ENCODE measurements around the gene DMRTB1.

The DMRTB1 gene

GRCh38 chr1:53511323-53511932 is 52.2 kb downstream of the DMRTB1 start:
- DNase-seq = no peak

- no peak for DNase-seq
These were observed 53.0 kb downstream of the DMRTB1 start for GRCh38 chr1:53511933-53512806.

- no peak for DNase-seq
These were observed 53.9 kb downstream of the DMRTB1 start for GRCh38 chr1:53512807-53513755.

GRCh38 chr1:53513846-53514245 is 54.6 kb downstream of the DMRTB1 start:
- DNase-seq = no peak

GRCh38 chr1:53514436-53514835 is 55.2 kb downstream of the DMRTB1 start:
- DNase-seq = no peak

GRCh38 chr1:53516181-53516580 is 57.0 kb downstream of the DMRTB1 start:
- no peak for DNase-seq
